Stimulated activated naive CD8-positive, alpha-beta T cell treated with anti-CD3 and anti-CD28 coated beads, Interleukin-15, Interleukin-2, amounts not matched to agents 100 ng/mL and 50 ng/mL, for 24 hours (primary cell): Measurements from ENCODE around the gene DYNLL2.
"Not testable (repeated sequence)": the region's sequence is repeated elsewhere in the genome, so short reads cannot be mapped to it uniquely, and the experiment has no call there.

Source experiments
- H3K27ac Mint-ChIP-seq: one replicate; pipeline ENCODE4 v1.8.0; 2021; ENCODE audit warnings: mild to moderate bottlenecking, mixed read lengths
- H3K27me3 Mint-ChIP-seq: one replicate; pipeline ENCODE4 v1.8.0; 2021; ENCODE audit warnings: mixed read lengths
- H3K36me3 Mint-ChIP-seq: one replicate; pipeline ENCODE4 v1.8.0; 2021; ENCODE audit warnings: low read depth, mixed read lengths
- H3K4me1 Mint-ChIP-seq: one replicate; pipeline ENCODE4 v1.8.0; 2021; ENCODE audit warnings: low read depth, mixed read lengths
- H3K4me3 Mint-ChIP-seq: one replicate; pipeline ENCODE4 v1.8.0; 2021; ENCODE audit warnings: mild to moderate bottlenecking, mixed read lengths
- H3K9me3 Mint-ChIP-seq: one replicate; pipeline ENCODE4 v1.8.0; 2021; ENCODE audit warnings: mixed read lengths

DYNLL2 gene

GRCh38 chr17:58084317-58084981, 1.2 kb downstream of the DYNLL2 start:
- Mint-ChIP-seq H3K4me3 (peak overlapping the region; percentile 87), H3K27me3 (no peaks in the 10 kb centered on the region), H3K9me3 (no peaks in the 10 kb centered on the region), H3K36me3 (peaks cover 45% of the 10 kb centered on the region), H3K27ac (peak overlapping the region; percentile 76), H3K4me1 (peaks cover 46% of the 10 kb centered on the region)

- peak overlapping the region; percentile 87 for H3K4me3 Mint-ChIP-seq
- H3K27me3 Mint-ChIP-seq: no peaks in the 10 kb centered on the region
- H3K27ac Mint-ChIP-seq: peak overlapping the region; percentile 76
- peaks cover 53% of the 10 kb centered on the region for H3K36me3 Mint-ChIP-seq
- peaks cover 53% of the 10 kb centered on the region for H3K4me1 Mint-ChIP-seq
- H3K9me3 Mint-ChIP-seq: no peaks in the 10 kb centered on the region
These were observed 2.0 kb downstream of the DYNLL2 start for GRCh38 chr17:58085039-58085715.

- no peak overlapping the region for H3K4me3 Mint-ChIP-seq
- H3K27me3 Mint-ChIP-seq: no peaks in the 10 kb centered on the region
- no peaks in the 10 kb centered on the region for H3K9me3 Mint-ChIP-seq
- H3K27ac Mint-ChIP-seq: no peak overlapping the region
- peaks cover 53% of the 10 kb centered on the region for H3K4me1 Mint-ChIP-seq
- peaks cover 69% of the 10 kb centered on the region for H3K36me3 Mint-ChIP-seq
These were observed 3.7 kb downstream of the DYNLL2 start for GRCh38 chr17:58086953-58087352.

GRCh38 chr17:58088624-58089023, 5.4 kb downstream of the DYNLL2 start:
- Mint-ChIP-seq H3K27me3 (no peaks in the 10 kb centered on the region), H3K4me3 (no peak overlapping the region), H3K27ac (peak overlapping the region; percentile 63), H3K36me3 (peaks cover 76% of the 10 kb centered on the region), H3K4me1 (peaks cover 50% of the 10 kb centered on the region), H3K9me3 (no peaks in the 10 kb centered on the region)

GRCh38 chr17:58089111-58089510, 5.9 kb downstream of the DYNLL2 start:
- Mint-ChIP-seq H3K27ac (no peak overlapping the region), H3K4me1 (peaks cover 50% of the 10 kb centered on the region), H3K4me3 (no peak overlapping the region), H3K27me3 (no peaks in the 10 kb centered on the region), H3K36me3 (peaks cover 80% of the 10 kb centered on the region), H3K9me3 (no peaks in the 10 kb centered on the region)

- no peak overlapping the region for H3K4me3 Mint-ChIP-seq
- no peak overlapping the region for H3K27ac Mint-ChIP-seq
- H3K9me3 Mint-ChIP-seq: no peaks in the 10 kb centered on the region
- peaks cover 33% of the 10 kb centered on the region for H3K4me1 Mint-ChIP-seq
- H3K27me3 Mint-ChIP-seq: no peaks in the 10 kb centered on the region
- peaks cover 68% of the 10 kb centered on the region for H3K36me3 Mint-ChIP-seq
These were observed 7.9 kb downstream of the DYNLL2 start for GRCh38 chr17:58091024-58091567.

- Mint-ChIP-seq H3K36me3 (peaks cover 56% of the 10 kb centered on the region), H3K4me1 (peaks cover 21% of the 10 kb centered on the region), H3K9me3 (no peaks in the 10 kb centered on the region), H3K27ac (no peak overlapping the region), H3K4me3 (no peak overlapping the region), H3K27me3 (no peaks in the 10 kb centered on the region)
These were observed 9.0 kb downstream of the DYNLL2 start for GRCh38 chr17:58092101-58092796.

GRCh38 chr17:58092797-58093385, 9.7 kb downstream of the DYNLL2 start:
- Mint-ChIP-seq H3K9me3 (no peaks in the 10 kb centered on the region), H3K27ac (no peak overlapping the region), H3K4me1 (peaks cover 15% of the 10 kb centered on the region), H3K36me3 (peaks cover 50% of the 10 kb centered on the region), H3K27me3 (no peaks in the 10 kb centered on the region), H3K4me3 (no peak overlapping the region)

GRCh38 chr17:58094118-58094517, 10.9 kb downstream of the DYNLL2 start:
- Mint-ChIP-seq H3K36me3 (peaks cover 38% of the 10 kb centered on the region), H3K4me1 (peaks cover 10% of the 10 kb centered on the region), H3K9me3 (no peaks in the 10 kb centered on the region), H3K27ac (no peak overlapping the region), H3K4me3 (no peak overlapping the region), H3K27me3 (no peaks in the 10 kb centered on the region)

DNA sequence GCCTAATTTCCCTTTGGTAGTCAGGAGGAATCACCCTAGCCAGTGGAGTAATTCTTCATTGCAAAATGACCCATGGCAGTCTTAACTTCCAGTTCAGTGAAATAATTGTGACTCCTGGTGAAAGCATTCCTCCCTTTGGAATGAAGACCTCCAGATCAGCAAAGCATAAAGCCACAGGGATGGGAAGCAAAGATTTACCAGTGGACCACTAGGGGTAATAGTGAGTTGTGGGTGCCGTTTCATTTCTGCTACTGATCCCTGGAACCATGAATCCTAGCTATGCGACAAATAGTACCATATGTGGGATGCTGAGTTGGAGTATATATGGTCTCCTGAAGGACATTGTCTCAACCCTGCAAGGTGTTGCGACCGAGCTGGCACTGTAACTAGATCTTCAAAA, 13.7 kb downstream of the DYNLL2 start:
- no peaks in the 10 kb centered on the region for H3K27me3 Mint-ChIP-seq
- peaks cover 3% of the 10 kb centered on the region for H3K4me1 Mint-ChIP-seq
- H3K9me3 Mint-ChIP-seq: no peaks in the 10 kb centered on the region
- H3K27ac Mint-ChIP-seq: no peak overlapping the region
- H3K4me3 Mint-ChIP-seq: no peak overlapping the region
- H3K36me3 Mint-ChIP-seq: peaks cover 12% of the 10 kb centered on the region

- peaks cover 6% of the 10 kb centered on the region for H3K36me3 Mint-ChIP-seq
- no peak overlapping the region for H3K4me3 Mint-ChIP-seq
- no peaks in the 10 kb centered on the region for H3K27me3 Mint-ChIP-seq
- H3K9me3 Mint-ChIP-seq: no peaks in the 10 kb centered on the region
- peaks cover 3% of the 10 kb centered on the region for H3K4me1 Mint-ChIP-seq
- H3K27ac Mint-ChIP-seq: no peak overlapping the region
These were observed 14.3 kb downstream of the DYNLL2 start for GRCh38 chr17:58097384-58098088.

- H3K4me1 Mint-ChIP-seq: peaks cover 3% of the 10 kb centered on the region
- H3K4me3 Mint-ChIP-seq: no peak overlapping the region
- no peaks in the 10 kb centered on the region for H3K9me3 Mint-ChIP-seq
- H3K36me3 Mint-ChIP-seq: no peaks in the 10 kb centered on the region
- H3K27me3 Mint-ChIP-seq: no peaks in the 10 kb centered on the region
- H3K27ac Mint-ChIP-seq: no peak overlapping the region
These were observed 17.3 kb downstream of the DYNLL2 start for GRCh38 chr17:58100506-58100905.

- not testable (repeated sequence) for H3K9me3 Mint-ChIP-seq, H3K27ac Mint-ChIP-seq, H3K27me3 Mint-ChIP-seq, H3K4me3 Mint-ChIP-seq, H3K4me1 Mint-ChIP-seq, H3K36me3 Mint-ChIP-seq
These were observed 18.7 kb downstream of the DYNLL2 start for GRCh38 chr17:58101898-58102297.

DNA sequence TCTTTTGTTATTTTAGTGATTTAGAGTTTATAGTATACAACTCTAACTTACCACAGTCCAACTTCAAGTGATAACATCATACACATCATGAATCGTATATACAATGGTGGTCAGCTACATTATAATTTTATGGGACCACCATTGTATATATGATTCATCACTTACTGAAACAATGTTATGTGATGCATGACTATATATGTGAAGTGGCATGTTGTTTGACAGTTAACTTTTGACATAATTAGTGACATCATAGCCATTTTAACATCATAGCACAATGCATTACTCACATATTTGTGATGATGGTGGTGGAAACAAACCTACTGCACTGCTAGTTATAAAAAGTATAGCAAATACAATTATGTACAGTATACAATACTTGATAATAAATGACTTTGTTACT, 21.9 kb downstream of the DYNLL2 start:
- Mint-ChIP-seq H3K27ac (no peak overlapping the region), H3K36me3 (no peaks in the 10 kb centered on the region), H3K9me3 (no peaks in the 10 kb centered on the region), H3K4me1 (no peaks in the 10 kb centered on the region), H3K4me3 (no peak overlapping the region), H3K27me3 (no peaks in the 10 kb centered on the region)
